K562 (cell line): ENCODE measurements around the gene CYB5R2. TPM values are rescaled to one million over a fixed set of nuclear protein-coding genes. Genes with fewer than 3 reads are reported as not detected.

ENCODE experiments used
- ATAC-seq: fragments of 200-7000 bp; cut with Tn5 transposase; 3 replicates; pipeline ENCODE4 v1.9.1; 2020; ENCODE audit warnings: moderate library complexity
- BruUV-seq: library from RNA; stranded (reverse); fragments of 400-500 nt; replicated peaks from 2 replicates; lab custom pipeline; 2021; lab: Mats Ljungman, UMichigan
- CTCF ChIA-PET: fragments of 300-600 bp; formaldehyde crosslinking; extraction: SDS; loops from one replicate; lab custom pipeline; 2021; ENCODE audit warnings: low intra/inter-chr PET ratio; lab: Yijun Ruan, JAX
- POLR2A ChIA-PET: fragments of 300-600, 350-650 bp; sonication (Branson Sonifier 250); formaldehyde crosslinking; extraction: SDS; loops from one replicate; lab custom pipeline; 2021; ENCODE audit warnings: antibody characterized with exemption, inconsistent platforms; lab: Yijun Ruan, JAX
- DNase-seq, 4 experiments: peaks; one replicate each; pipeline versions ENCODE4 v3.0.0 to v3.0.0-alpha.2; 2011 to 2018; ENCODE audit warnings: low spot score in 3 of 4, mixed read lengths in 3 of 4; ENCODE audit errors: extremely low read depth in 1 of 4
- FAIRE-seq: peaks from 2 replicates; lab custom pipeline; 2011; peaks lifted over from hg19 to GRCh38; lab: Jason Lieb, UNC
- H2AFZ ChIP-seq: 2 replicates; pipeline ENCODE4 v1.6.0; 2011; ENCODE audit warnings: low read depth, low read length, control low read depth, inconsistent platforms
- H3K27ac ChIP-seq: fragments of 200-600 bp; 3 replicates; pipeline ENCODE4 v1.8.0; 2011; ENCODE audit warnings: low read depth, mild to moderate bottlenecking, control low read depth, inconsistent platforms, low read length, moderate library complexity, mixed read lengths; ENCODE audit errors: extremely low read depth
- H3K27me3 ChIP-seq, 2 experiments: fragments of 300-600 bp in 1 of 2; 2 replicates in 1 of 2; 3 replicates in 1 of 2; pipeline versions ENCODE4 v1.6.0 to v1.8.0; 2011; ENCODE audit warnings: inconsistent platforms in 2 of 2, low read length in 2 of 2, mild to moderate bottlenecking in 1 of 2, mixed read lengths in 1 of 2, moderate library complexity in 1 of 2; ENCODE audit not compliant: control insufficient read depth in 2 of 2, insufficient read depth in 2 of 2
- H3K36me3 ChIP-seq: fragments of 300-600 bp; 3 replicates; pipeline ENCODE4 v1.8.0; 2011; ENCODE audit warnings: mild to moderate bottlenecking, low read length, inconsistent platforms; ENCODE audit not compliant: control insufficient read depth, insufficient read depth
- H3K4me1 ChIP-seq, 2 experiments: fragments of 200-600 bp in 1 of 2; replicated peaks in 1 of 2; 2 replicates in 1 of 2; 3 replicates in 1 of 2; pipeline versions ENCODE4 v1.5.1 to v1.8.0; 2011; ENCODE audit warnings: inconsistent platforms in 2 of 2, low read length in 2 of 2, mild to moderate bottlenecking in 1 of 2, mixed read lengths in 1 of 2, moderate library complexity in 1 of 2; ENCODE audit not compliant: control insufficient read depth in 2 of 2, insufficient read depth in 2 of 2
- H3K4me2 ChIP-seq: 2 replicates; pipeline ENCODE4 v1.6.1; 2011; ENCODE audit warnings: low read length, control low read depth, inconsistent platforms, mixed read lengths; ENCODE audit not compliant: insufficient read depth
- H3K4me3 ChIP-seq: fragments of 200-600 bp; sonication (generic), shearing (Covaris generic); 2 replicates; pipeline ENCODE4 v1.5.1; 2016; ENCODE audit warnings: control low read depth, inconsistent platforms
- H3K79me2 ChIP-seq: fragments of 200-600 bp; 3 replicates; pipeline ENCODE4 v1.8.0; 2011; ENCODE audit warnings: low read length, inconsistent platforms; ENCODE audit not compliant: control insufficient read depth, insufficient read depth
- H3K9ac ChIP-seq, 2 experiments: 2 replicates each; pipeline versions ENCODE4 v1.6.0 to v1.6.1; 2011; ENCODE audit warnings: low read depth in 2 of 2, low read length in 2 of 2, control low read depth in 1 of 2, inconsistent platforms in 1 of 2, mild to moderate bottlenecking in 1 of 2, mixed read lengths in 1 of 2; ENCODE audit not compliant: insufficient read depth in 1 of 2
- H3K9me1 ChIP-seq: one replicate; pipeline ENCODE4 v1.6.0; 2011; ENCODE audit warnings: inconsistent platforms, mild to moderate bottlenecking, low read length, moderate library complexity; ENCODE audit not compliant: control insufficient read depth, insufficient read depth
- H3K9me3 ChIP-seq: replicated peaks from 2 replicates; pipeline ENCODE4 v1.5.1; 2011; ENCODE audit warnings: low read depth, low read length, inconsistent platforms; ENCODE audit not compliant: control insufficient read depth, insufficient read depth
- H4K20me1 ChIP-seq: replicated peaks from 2 replicates; pipeline ENCODE4 v1.6.1; 2011; ENCODE audit warnings: low read length, inconsistent platforms, mixed read lengths; ENCODE audit not compliant: control insufficient read depth, insufficient read depth
- COPS2 ChIP-seq: fragments of 450-650 bp; conservative IDR thresholded peaks from 2 replicates; pipeline ENCODE4 v1.6.1; 2016; ENCODE audit warnings: mild to moderate bottlenecking, moderate library complexity
- EP400 ChIP-seq: fragments of 450-650 bp; IDR thresholded peaks from 2 replicates; pipeline ENCODE4 v1.6.1; 2017; ENCODE audit warnings: antibody characterized with exemption, mild to moderate bottlenecking, moderate library complexity
- FOSL1 ChIP-seq: fragments of 200-800 bp; sonication (Bioruptor generic); conservative IDR thresholded peaks from 2 replicates; pipeline ENCODE4 v1.6.1; 2016; ENCODE audit warnings: missing genetic modification characterization, missing compliant biosample characterization
- GABPB1 ChIP-seq: sonication (generic); formaldehyde crosslinking; IDR thresholded peaks from 2 replicates; pipeline ENCODE4 v1.8.0; 2022; ENCODE audit warnings: mild to moderate bottlenecking, missing genetic modification reagents
- HEY1 ChIP-seq: fragments of 250-450 bp; sonication (Bioruptor Pico); IDR thresholded peaks from 2 replicates; pipeline ENCODE4 v1.5.0; 2020; ENCODE audit warnings: mild to moderate bottlenecking, moderate library complexity, borderline replicate concordance
- MEF2A ChIP-seq: IDR thresholded peaks from 2 replicates; pipeline ENCODE4 v1.6.1; 2011; ENCODE audit warnings: low read depth, mild to moderate bottlenecking, low read length, moderate library complexity; ENCODE audit not compliant: control insufficient read depth
- RB1 ChIP-seq: fragments of 450-650 bp; IDR thresholded peaks from 2 replicates; pipeline ENCODE4 v1.6.1; 2017; ENCODE audit warnings: low read depth, mild to moderate bottlenecking
- SREBF2 ChIP-seq: sonication (generic); formaldehyde crosslinking; IDR thresholded peaks from 2 replicates; pipeline ENCODE4 v1.4.0; 2020; ENCODE audit warnings: mild to moderate bottlenecking, missing genetic modification reagents
- ZNF586 ChIP-seq: fragments of 450-650 bp; formaldehyde crosslinking; conservative IDR thresholded peaks from 2 replicates; pipeline ENCODE4 v1.4.0; 2020; ENCODE audit warnings: mild to moderate bottlenecking, moderate library complexity
- WGBS: fragments of 100-300 bp; shearing (Covaris generic); methylation state at CpG from one replicate; pipeline ENCODE4 v1.1.6; 2016; ENCODE audit warnings: low coverage, mixed read lengths; ENCODE audit not compliant: insufficient coverage; ENCODE audit errors: missing lambda C conversion rate; 5-methylcytosine and 5-hydroxymethylcytosine counted together
- in situ Hi-C: fragments of 300-500 bp; cut with MboI; formaldehyde crosslinking; loops from 4 replicates; pipeline ENCODE4 v1.15.0; 2018; ENCODE audit warnings: inconsistent platforms, mixed read lengths
- intact Hi-C: fragments of 100-400 bp; cut with micrococcal nuclease; formaldehyde crosslinking; loops from 2 replicates; pipeline ENCODE4 v1.14.2; 2022
- polyA plus RNA-seq, 8 experiments: library from polyadenylated mRNA; depleted of rRNA in 4 of 8; stranded (reverse) in 5 of 8; unstranded in 3 of 8; fragments of >200 nt; fragmentation: Nextera tagmentation in 2 of 8; fragmentation: Illumina TruSeq in 1 of 8; extraction: Ambion mirVana in 2 of 8; extraction: Trizol in 1 of 8; gene quantifications; 2 replicates each; pipeline versions ENCODE4 v1.2.1 to v1.2.3, GENCODE V29; 2011 to 2014; ENCODE audit warnings: inconsistent platforms in 1 of 8, missing spikeins in 1 of 8
- total RNA-seq, 7 experiments: library from RNA; depleted of rRNA in 6 of 7; stranded (reverse); fragments of >200 nt in 6 of 7; fragmentation: Illumina TruSeq in 2 of 7; extraction: Trizol in 2 of 7; gene quantifications; 2 replicates each; pipeline versions ENCODE4 v1.2.1 to v1.2.3, GENCODE V29; 2011 to 2021; ENCODE audit warnings: low replicate concordance in 1 of 7
- TF ChIP-seq, protein P1 (sequence below), 2 experiments: fragments of 150-350 bp in 1 of 2; IDR thresholded peaks; 2 replicates each; pipeline ENCODE4 v1.6.1; 2012 to 2016; ENCODE audit warnings: low read depth in 2 of 2, low read length in 2 of 2, mild to moderate bottlenecking in 1 of 2, moderate library complexity in 1 of 2
- TF ChIP-seq, protein P2 (sequence below): sonication (generic); formaldehyde crosslinking; IDR thresholded peaks from 2 replicates; pipeline ENCODE4 v1.8.0; 2022; ENCODE audit warnings: mild to moderate bottlenecking, missing genetic modification reagents
- TF ChIP-seq, protein P3 (sequence below), 2 experiments: fragments of 450-650 bp in 1 of 2; sonication (generic) in 1 of 2; formaldehyde crosslinking in 1 of 2; IDR thresholded peaks in 1 of 2; conservative IDR thresholded peaks in 1 of 2; 2 replicates each; pipeline versions ENCODE4 v1.6.1 to v1.8.1; 2016 to 2023; ENCODE audit warnings: mild to moderate bottlenecking in 2 of 2, moderate library complexity in 2 of 2, inconsistent platforms in 1 of 2, missing genetic modification reagents in 1 of 2
- TF ChIP-seq, protein P4 (sequence below): sonication (generic); formaldehyde crosslinking; IDR thresholded peaks from 2 replicates; pipeline ENCODE4 v1.9.0; 2022; ENCODE audit warnings: mild to moderate bottlenecking, missing genetic modification reagents
- TF ChIP-seq, protein P5 (sequence below): fragments of 250-450 bp; sonication (Bioruptor Pico); IDR thresholded peaks from 2 replicates; pipeline ENCODE4 v1.5.0; 2021; ENCODE audit warnings: mild to moderate bottlenecking, borderline replicate concordance

The CYB5R2 gene
- total and polyA plus RNA-seq, 9 of the 15 experiments (the other 6 are each of a cell fraction or from before 2014, with no cell fraction given) = 8.2 to 28.7 (median 13.6) TPM

DNA sequence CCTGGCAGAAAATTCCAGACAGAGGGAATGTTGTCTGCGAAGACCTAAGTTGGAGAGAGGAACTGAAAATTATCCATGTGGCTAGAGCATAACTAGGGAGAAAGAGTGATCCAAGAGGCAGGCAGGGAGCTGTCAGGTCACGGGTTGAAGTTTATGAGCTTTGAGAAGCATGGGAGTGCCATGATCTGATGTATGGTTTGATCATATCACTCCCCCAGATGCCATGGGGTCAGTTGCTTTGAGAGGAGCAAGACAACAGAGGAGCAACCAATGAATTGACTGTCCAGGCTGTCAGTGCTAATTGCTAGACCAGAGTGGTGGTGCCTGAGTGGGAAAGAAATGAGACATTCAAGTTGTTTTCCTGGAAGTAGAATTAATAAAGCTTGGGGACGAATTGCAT is 54.0 kb downstream of the CYB5R2 start:
- no peaks in the 10 kb centered on the region for H4K20me1 ChIP-seq
- in situ Hi-C loops = no loop called here
- FAIRE-seq (no peak), ATAC-seq (no peak), DNase-seq (no peak)
- H3K9me1 ChIP-seq = no peaks in the 10 kb centered on the region
- H3K4me1 ChIP-seq = no peaks in the 10 kb centered on the region
- BruUV-seq = no TSS peak
- H3K79me2 ChIP-seq = no peaks in the 10 kb centered on the region
- no peak overlapping the region for H3K4me2 ChIP-seq
- 5% methylated on average over 3 of the region's 3 CpGs for WGBS
- H2AFZ ChIP-seq = no peak overlapping the region
- no peak overlapping the region for H3K4me3 ChIP-seq
- no peak overlapping the region for H3K9ac ChIP-seq
- intact Hi-C loops = no loop called here
- ChIA-PET CTCF (no interaction called here), POLR2A (no interaction called here)
- no peaks in the 10 kb centered on the region; a peak in 1 of 5 replicates for H3K27me3 ChIP-seq
- no peaks in the 10 kb centered on the region for H3K9me3 ChIP-seq
- no peak overlapping the region for H3K27ac ChIP-seq
- no peaks in the 10 kb centered on the region for H3K36me3 ChIP-seq
- TF ChIP-seq ZNF586 (CRISPR knock-in tag) = no peak
- no peak for TF ChIP-seq EP400
- TF ChIP-seq, protein P1, sequence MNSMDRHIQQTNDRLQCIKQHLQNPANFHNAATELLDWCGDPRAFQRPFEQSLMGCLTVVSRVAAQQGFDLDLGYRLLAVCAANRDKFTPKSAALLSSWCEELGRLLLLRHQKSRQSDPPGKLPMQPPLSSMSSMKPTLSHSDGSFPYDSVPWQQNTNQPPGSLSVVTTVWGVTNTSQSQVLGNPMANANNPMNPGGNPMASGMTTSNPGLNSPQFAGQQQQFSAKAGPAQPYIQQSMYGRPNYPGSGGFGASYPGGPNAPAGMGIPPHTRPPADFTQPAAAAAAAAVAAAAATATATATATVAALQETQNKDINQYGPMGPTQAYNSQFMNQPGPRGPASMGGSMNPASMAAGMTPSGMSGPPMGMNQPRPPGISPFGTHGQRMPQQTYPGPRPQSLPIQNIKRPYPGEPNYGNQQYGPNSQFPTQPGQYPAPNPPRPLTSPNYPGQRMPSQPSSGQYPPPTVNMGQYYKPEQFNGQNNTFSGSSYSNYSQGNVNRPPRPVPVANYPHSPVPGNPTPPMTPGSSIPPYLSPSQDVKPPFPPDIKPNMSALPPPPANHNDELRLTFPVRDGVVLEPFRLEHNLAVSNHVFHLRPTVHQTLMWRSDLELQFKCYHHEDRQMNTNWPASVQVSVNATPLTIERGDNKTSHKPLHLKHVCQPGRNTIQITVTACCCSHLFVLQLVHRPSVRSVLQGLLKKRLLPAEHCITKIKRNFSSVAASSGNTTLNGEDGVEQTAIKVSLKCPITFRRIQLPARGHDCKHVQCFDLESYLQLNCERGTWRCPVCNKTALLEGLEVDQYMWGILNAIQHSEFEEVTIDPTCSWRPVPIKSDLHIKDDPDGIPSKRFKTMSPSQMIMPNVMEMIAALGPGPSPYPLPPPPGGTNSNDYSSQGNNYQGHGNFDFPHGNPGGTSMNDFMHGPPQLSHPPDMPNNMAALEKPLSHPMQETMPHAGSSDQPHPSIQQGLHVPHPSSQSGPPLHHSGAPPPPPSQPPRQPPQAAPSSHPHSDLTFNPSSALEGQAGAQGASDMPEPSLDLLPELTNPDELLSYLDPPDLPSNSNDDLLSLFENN (IDR thresholded peaks at IDR 0.05; ENCODE audit: low read depth in 2 of 2, low read length in 2 of 2) = no peak
- TF ChIP-seq, protein P2, sequence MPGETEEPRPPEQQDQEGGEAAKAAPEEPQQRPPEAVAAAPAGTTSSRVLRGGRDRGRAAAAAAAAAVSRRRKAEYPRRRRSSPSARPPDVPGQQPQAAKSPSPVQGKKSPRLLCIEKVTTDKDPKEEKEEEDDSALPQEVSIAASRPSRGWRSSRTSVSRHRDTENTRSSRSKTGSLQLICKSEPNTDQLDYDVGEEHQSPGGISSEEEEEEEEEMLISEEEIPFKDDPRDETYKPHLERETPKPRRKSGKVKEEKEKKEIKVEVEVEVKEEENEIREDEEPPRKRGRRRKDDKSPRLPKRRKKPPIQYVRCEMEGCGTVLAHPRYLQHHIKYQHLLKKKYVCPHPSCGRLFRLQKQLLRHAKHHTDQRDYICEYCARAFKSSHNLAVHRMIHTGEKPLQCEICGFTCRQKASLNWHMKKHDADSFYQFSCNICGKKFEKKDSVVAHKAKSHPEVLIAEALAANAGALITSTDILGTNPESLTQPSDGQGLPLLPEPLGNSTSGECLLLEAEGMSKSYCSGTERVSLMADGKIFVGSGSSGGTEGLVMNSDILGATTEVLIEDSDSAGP (CRISPR knock-in tag) = no peak
- TF ChIP-seq, protein P3, sequence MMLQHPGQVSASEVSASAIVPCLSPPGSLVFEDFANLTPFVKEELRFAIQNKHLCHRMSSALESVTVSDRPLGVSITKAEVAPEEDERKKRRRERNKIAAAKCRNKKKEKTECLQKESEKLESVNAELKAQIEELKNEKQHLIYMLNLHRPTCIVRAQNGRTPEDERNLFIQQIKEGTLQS (IDR thresholded peaks at IDR 0.05) = no peak
- TF ChIP-seq, protein P3 (CRISPR knock-in tag; conservative IDR thresholded peaks at IDR 0.05) = no peak
- TF ChIP-seq FOSL1 (tag) = no peak
- TF ChIP-seq, protein P4, sequence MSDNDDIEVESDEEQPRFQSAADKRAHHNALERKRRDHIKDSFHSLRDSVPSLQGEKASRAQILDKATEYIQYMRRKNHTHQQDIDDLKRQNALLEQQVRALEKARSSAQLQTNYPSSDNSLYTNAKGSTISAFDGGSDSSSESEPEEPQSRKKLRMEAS (CRISPR knock-in tag) = no peak
- no peak for TF ChIP-seq GABPB1 (CRISPR knock-in tag)
- TF ChIP-seq RB1 = no peak
- TF ChIP-seq HEY1 (CRISPR knock-in tag) = no peak
- TF ChIP-seq COPS2 = no peak
- no peak for TF ChIP-seq SREBF2 (CRISPR knock-in tag)
- TF ChIP-seq, protein P5, sequence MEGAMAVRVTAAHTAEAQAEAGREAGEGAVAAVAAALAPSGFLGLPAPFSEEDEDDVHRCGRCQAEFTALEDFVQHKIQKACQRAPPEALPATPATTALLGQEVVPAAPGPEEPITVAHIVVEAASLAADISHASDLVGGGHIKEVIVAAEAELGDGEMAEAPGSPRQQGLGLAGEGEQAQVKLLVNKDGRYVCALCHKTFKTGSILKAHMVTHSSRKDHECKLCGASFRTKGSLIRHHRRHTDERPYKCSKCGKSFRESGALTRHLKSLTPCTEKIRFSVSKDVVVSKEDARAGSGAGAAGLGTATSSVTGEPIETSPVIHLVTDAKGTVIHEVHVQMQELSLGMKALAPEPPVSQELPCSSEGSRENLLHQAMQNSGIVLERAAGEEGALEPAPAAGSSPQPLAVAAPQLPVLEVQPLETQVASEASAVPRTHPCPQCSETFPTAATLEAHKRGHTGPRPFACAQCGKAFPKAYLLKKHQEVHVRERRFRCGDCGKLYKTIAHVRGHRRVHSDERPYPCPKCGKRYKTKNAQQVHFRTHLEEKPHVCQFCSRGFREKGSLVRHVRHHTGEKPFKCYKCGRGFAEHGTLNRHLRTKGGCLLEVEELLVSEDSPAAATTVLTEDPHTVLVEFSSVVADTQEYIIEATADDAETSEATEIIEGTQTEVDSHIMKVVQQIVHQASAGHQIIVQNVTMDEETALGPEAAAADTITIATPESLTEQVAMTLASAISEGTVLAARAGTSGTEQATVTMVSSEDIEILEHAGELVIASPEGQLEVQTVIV (CRISPR knock-in tag) = no peak
- no peak for TF ChIP-seq MEF2A
